GM10847 (cell line): ENCODE data around the gene FTO.

Source experiments
- POLR2A ChIP-seq: IDR thresholded peaks from 2 replicates; pipeline ENCODE4 v1.6.1; 2011; ENCODE audit not compliant: insufficient read length; ENCODE audit errors: extremely low read depth

Gene FTO

GRCh38 chr16:53782148-53782547 is 78.2 kb downstream of the FTO start:
- no peak for TF ChIP-seq POLR2A

GRCh38 chr16:53784291-53784690 is 80.3 kb downstream of the FTO start:
- no peak for TF ChIP-seq POLR2A

DNA sequence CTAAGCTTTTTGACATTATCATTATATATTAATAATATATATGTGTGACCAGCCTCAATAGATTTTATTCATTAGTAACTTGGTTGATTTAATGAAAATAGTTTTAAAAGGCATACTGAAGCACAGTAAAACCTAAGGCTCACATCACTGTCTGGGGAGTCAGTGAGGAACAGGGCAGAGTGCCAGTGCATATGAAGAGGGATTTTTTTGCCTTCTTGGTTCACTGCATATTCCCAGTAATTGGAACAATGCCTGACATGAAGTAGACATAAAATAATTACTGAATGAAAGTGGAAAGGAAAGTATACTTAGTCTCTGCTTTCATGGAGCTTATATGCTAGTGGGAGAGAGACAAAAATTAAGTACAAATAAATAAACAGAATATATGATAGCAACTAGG is 81.1 kb downstream of the FTO start:
- no peak for TF ChIP-seq POLR2A

GRCh38 chr16:53785916-53786315 is 82.0 kb downstream of the FTO start:
- TF ChIP-seq POLR2A, result no peak

- TF ChIP-seq POLR2A, result no peak
Measured at GRCh38 chr16:53787423-53787822, 83.5 kb downstream of the FTO start.

GRCh38 chr16:53789137-53789536 is 85.2 kb downstream of the FTO start:
- no peak for TF ChIP-seq POLR2A

DNA sequence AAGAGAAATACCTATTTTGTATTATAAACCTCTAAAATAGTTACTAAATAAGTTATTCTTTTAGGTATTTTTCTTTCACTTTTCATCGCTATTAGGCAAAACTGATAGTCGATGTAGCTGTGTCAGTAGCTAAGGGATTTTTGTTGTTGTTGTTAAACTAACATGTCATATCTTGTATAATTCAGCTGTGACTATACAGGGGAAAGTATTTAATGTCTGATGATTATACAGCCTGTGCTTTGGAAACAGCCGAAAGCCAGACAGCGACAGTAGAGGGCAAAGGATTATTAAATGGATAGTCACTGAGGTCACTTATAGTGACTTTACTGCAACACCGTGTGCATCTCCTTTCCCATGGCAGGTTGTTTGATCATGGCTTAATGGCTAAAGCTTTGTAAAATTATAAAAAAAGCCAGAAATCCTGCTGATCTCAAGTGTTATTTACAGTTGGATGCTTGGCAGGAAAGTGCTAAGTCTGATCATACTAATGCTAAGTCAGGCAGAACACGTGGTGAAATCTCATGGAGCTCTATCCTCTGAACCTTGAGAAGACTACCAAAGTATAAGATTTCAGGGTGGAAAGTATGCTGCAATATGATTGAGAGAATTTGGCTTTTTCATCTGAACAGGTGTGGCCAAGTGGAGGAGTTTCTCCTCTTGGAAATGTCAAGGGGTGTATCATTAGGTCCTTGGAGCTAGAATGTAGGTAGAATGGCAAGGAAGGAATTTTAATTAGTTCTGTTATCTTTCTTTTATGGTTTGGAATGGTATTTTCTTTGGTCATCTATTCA is 88.4 kb downstream of the FTO start:
- TF ChIP-seq POLR2A, result no peak

GRCh38 chr16:53803451-53803850 is 99.5 kb downstream of the FTO start:
- no peak for TF ChIP-seq POLR2A

GRCh38 chr16:53803998-53804397 is 100.0 kb downstream of the FTO start:
- TF ChIP-seq POLR2A, result no peak

GRCh38 chr16:53804467-53804866 is 100.5 kb downstream of the FTO start:
- TF ChIP-seq POLR2A, result no peak

- TF ChIP-seq POLR2A, result no peak
Measured at GRCh38 chr16:53805113-53805512, 101.2 kb downstream of the FTO start.

GRCh38 chr16:53805752-53806151 is 101.8 kb downstream of the FTO start:
- TF ChIP-seq POLR2A, result no peak

- no peak for TF ChIP-seq POLR2A
Measured at GRCh38 chr16:53809088-53809932, 105.4 kb downstream of the FTO start.

DNA sequence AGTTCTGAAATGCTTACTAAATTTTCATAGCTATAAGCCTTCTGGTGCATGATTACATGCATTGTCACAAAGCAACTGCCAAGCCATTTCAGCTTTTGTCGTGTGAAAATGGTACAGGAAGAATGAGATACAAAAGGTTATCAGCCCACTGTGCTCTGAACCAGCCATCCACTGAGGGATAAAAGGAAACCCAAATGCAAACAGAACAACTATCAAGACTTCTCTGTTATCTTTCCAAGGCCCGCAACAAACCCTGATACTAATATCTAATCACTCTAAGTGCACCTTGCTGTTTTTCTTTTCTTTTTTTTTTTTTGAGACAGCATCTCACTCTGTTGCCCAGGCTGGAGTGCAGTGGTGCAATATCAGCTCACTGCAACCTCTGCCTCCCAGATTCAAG is 109.0 kb downstream of the FTO start:
- no peak for TF ChIP-seq POLR2A

- TF ChIP-seq POLR2A, result no peak
Measured at GRCh38 chr16:53814801-53815200, 110.8 kb downstream of the FTO start.

DNA sequence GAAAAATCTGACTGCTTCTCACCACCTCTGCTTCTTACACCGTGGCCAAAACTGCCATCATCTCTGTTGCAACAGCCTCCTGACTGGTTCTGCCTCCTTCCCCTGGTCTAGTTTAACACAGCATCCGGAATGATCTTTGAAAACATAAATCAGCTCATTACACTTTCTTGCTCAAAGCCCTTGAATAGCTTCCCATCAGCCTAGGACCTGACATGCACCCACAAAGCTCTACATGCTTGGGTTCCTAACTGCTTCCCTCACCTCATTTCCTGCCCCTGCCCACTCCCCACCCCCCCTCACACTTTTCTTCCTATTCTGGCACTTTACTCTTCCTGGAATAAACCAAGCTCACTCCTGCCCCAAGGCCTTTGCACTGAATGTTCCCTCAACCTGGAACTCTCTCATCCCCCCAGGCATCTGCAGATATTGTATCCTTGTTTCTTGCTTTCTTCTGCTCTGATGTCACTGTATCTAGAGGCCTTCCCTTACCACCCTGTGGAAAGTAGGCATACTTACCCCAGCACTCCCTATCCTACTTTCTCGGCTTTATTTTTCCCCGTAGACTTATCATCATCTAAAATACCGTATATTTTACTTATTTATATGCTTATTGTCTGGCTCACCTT is 112.4 kb downstream of the FTO start:
- no peak for TF ChIP-seq POLR2A
